Measurements from ENCODE around the gene SLX4. TPM values are rescaled to one million over a fixed set of nuclear protein-coding genes. Genes with fewer than 3 reads are reported as not detected.
"Not testable (repeated sequence)": the region's sequence is repeated elsewhere in the genome, so short reads cannot be mapped to it uniquely, and the experiment has no call there.

The SLX4 gene, protein sequence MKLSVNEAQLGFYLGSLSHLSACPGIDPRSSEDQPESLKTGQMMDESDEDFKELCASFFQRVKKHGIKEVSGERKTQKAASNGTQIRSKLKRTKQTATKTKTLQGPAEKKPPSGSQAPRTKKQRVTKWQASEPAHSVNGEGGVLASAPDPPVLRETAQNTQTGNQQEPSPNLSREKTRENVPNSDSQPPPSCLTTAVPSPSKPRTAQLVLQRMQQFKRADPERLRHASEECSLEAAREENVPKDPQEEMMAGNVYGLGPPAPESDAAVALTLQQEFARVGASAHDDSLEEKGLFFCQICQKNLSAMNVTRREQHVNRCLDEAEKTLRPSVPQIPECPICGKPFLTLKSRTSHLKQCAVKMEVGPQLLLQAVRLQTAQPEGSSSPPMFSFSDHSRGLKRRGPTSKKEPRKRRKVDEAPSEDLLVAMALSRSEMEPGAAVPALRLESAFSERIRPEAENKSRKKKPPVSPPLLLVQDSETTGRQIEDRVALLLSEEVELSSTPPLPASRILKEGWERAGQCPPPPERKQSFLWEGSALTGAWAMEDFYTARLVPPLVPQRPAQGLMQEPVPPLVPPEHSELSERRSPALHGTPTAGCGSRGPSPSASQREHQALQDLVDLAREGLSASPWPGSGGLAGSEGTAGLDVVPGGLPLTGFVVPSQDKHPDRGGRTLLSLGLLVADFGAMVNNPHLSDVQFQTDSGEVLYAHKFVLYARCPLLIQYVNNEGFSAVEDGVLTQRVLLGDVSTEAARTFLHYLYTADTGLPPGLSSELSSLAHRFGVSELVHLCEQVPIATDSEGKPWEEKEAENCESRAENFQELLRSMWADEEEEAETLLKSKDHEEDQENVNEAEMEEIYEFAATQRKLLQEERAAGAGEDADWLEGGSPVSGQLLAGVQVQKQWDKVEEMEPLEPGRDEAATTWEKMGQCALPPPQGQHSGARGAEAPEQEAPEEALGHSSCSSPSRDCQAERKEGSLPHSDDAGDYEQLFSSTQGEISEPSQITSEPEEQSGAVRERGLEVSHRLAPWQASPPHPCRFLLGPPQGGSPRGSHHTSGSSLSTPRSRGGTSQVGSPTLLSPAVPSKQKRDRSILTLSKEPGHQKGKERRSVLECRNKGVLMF (N-terminal part only)
- 2.6 and 4.8 TPM in 2 replicates for total RNA-seq (2014; rRNA removed; shearing (Covaris generic); ENCODE audit: low replicate concordance)

DNA sequence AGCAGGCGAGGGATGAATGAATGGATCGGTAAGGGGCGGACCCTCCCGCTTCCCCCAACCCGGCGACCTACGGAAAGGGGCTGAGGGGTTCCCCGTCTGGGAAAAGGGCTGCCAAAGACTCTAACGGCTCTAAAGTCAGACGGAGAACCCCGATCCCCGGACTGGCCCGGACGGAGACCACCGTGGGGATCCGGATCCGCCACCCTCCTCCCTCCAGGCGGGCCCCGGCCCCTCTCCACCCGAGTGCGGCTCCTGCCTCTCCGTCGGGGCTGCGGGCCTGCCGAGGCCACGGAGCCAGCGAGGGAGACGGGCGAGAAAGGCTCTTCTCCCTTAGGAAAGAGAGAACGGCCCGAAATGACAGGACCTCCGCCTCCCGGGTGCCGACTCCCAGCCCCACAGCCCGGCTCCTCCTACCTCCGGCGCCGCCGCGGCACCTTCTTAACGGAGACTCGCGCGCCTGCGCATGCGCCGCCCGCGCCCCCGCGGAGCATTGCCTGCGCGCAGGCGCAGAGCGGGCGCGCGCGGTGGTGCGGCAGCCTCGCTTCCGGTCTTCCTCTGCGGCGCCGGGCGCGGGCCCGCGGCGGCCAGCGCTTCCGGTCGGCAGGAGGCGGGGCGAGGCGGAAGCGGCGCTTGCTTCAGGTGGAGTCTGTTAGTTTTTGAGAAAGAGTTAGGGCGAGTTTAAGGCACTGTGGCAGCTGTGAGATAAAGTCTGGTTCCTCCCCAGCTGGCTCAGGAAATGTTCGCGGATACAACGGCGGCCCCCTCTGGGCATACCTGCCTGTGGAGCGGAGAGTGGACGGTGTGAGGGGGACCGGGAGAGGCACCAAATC is at the start of gene SLX4:
TSS of gene SLX4 (minus strand) at position 461 of the 830 bp plus-strand sequence. CDS start 2,642 bp downstream, outside the sequence.
- H3K27me3 ChIP-seq = no peaks in the 10 kb centered on the region
- H3K4me3 ChIP-seq = peak within 1 kb of the TSS; percentile 95
- peak; percentile 91 for DNase-seq
- H3K9me3 ChIP-seq = no peaks in the 10 kb centered on the region
- peaks cover 33% of the 10 kb centered on the region for H3K36me3 ChIP-seq

DNA sequence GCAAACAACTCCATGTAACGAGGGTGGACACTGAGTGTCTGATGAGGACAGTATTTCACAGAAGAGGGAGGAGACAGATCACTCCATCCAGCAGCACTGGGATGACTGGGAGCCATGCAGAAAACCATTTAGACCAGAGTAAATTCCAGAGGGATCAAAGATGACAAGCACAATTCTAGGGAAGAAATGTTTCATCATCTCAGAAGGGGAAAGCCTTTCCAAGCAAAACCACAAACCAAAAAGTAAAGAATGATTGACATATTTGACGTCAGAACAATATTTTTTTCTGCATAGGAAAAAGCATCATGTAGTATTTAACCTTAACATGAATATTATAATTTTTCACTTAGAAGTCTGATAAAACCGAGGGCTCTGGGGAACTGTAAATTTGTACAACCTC is 47.8 kb upstream of the SLX4 start:
- no peaks in the 10 kb centered on the region for H3K9me3 ChIP-seq
- H3K27me3 ChIP-seq = no peaks in the 10 kb centered on the region
- peaks cover 86% of the 10 kb centered on the region for H3K36me3 ChIP-seq
- no peak overlapping the region for H3K4me3 ChIP-seq
- no peak for DNase-seq

DNA sequence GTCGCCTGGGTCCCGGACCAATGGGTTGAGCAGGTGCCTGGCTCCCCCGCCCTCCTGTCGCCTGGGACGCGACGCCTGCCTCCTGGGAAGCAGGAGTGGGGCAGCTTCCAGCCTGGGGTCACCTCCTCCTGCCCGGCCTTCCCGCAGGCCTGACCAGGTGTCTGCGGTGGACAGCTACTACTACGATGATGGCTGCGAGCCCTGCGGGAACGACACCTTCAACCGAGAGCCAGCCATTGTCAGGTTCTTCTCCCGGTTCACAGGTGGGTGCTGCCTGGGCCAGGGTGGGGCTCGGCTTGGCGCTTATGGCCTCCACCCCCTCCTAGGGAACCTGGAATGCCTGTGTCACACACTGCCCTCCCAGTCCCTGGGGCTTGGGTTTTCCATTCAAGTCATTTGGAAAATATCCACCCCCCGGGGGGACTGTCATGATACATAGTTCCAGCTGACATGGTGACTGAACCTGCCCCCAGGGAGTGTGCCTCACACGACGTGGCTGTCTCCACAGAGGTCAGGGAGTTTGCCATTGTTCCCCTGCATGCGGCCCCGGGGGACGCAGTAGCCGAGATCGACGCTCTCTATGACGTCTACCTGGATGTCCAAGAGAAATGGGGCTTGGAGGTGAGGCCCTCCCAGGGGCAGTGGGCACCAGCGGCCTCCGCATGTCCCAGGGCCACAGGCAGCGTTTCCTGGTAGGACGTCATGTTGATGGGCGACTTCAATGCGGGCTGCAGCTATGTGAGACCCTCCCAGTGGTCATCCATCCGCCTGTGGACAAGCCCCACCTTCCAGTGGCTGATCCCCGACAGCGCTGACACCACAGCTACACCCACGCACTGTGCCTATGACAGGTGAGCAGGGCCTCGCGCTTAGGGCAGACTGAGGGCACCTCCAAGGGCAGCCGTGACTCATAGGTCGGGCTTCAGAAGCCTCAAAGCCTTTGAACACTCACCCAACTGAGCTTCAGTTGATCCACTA is 45.4 kb upstream of the SLX4 start:
- Histone ChIP-seq H3K4me3 (no peak overlapping the region), H3K9me3 (no peaks in the 10 kb centered on the region), H3K36me3 (peaks cover 73% of the 10 kb centered on the region), H3K27me3 (no peaks in the 10 kb centered on the region)
- DNase-seq = no peak

DNA sequence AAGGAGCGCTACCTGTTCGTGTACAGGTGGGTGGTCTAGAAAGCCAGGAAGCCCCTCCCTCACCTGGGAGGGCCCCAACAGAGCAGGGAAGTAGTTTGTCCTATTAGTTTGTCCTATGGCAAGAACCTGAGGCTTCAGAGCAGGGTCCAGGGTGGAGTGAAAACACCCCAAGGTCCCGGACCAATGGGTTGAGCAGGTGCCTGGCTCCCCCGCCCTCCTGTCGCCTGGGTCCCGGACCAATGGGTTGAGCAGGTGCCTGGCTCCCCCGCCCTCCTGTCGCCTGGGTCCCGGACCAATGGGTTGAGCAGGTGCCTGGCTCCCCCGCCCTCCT is 44.7 kb upstream of the SLX4 start:
- H3K36me3 ChIP-seq = peaks cover 71% of the 10 kb centered on the region
- not testable (repeated sequence) for DNase-seq, H3K9me3 ChIP-seq, H3K27me3 ChIP-seq, H3K4me3 ChIP-seq

DNA sequence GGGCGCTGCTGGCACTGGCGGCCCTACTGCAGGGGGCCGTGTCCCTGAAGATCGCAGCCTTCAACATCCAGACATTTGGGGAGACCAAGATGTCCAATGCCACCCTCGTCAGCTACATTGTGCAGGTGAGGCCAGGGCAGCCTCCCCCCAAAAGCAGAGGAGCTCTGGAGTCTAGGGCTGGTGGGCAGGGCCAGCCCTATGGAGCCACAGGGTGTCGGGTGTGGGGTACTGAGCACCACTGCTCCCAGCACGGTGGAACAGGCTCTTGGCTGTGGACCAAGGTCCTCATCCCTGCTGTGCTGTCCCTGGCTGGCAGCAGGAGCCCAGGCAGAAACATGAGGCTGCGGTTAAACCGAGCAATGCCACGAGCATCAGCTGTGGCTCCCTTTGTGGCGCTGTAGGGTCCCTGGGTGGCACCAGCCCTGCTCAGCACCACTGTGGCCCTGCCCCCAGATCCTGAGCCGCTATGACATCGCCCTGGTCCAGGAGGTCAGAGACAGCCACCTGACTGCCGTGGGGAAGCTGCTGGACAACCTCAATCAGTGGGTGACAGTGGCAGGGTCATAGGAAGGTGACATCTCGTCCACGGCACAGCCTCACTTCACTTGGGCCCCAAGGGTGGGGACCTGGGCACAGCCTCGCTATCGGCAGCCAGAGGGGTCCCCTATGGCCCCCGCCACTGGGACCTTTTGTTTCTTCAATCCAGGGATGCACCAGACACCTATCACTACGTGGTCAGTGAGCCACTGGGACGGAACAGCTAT is 44.2 kb upstream of the SLX4 start:
- Histone ChIP-seq H3K36me3 (peaks cover 70% of the 10 kb centered on the region), H3K4me3 (no peak overlapping the region), H3K9me3 (no peaks in the 10 kb centered on the region), H3K27me3 (no peaks in the 10 kb centered on the region)
- no peak for DNase-seq

DNA sequence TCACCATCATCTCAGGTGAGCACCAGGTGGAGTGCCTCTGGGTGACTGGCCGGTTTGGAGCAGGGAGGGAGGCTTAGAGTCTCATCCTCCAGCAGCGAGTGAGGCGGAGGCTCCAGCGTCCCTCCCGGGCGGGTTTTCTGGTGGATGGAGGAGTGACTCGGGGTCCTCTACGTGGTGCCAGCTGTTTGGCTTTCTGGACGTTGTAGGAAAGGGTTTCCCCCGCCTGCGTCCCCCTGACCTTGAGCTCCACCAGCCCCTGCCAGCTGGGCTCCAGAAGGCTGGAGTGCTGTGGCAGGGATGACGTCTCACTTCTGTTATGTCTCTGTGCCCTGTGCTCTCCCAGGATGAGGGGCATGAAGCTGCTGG is 43.6 kb upstream of the SLX4 start:
- Histone ChIP-seq H3K36me3 (peaks cover 66% of the 10 kb centered on the region), H3K27me3 (no peaks in the 10 kb centered on the region), H3K4me3 (no peak overlapping the region), H3K9me3 (no peaks in the 10 kb centered on the region)
- DNase-seq = no peak

DNA sequence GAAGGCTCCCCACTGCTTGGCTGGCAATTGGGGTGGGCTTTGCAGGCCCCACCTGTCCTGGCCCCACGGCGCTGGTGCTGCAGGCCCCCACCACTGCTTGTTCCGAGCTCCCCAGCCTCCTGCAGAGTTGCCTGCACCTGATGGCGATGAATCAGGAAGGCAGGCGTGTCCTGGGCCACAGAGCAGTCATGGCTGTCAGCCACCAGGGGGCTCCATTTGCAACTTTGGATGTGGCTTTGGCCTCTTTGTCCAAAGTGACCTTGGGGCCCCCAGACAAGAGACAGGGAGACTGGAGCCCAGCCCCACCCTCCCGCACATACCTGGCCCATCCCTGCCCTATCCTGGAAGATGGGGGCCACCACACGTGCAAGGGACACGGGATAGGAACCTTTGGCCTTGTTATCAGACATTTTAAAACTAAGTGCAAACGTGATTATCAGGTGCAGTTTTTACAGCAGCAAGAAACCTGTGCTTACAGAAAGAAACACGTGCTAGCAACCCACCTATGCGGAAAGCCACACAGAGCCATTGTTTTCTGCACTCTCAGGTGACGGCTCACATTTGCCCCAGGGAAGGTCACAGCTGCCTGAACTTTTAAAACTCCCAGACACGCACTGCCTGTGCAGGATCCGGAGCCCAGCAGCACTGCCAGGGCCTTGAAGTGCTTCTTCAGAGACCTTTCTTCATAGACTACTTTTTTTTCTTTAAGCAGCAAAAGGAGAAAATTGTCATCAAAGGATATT is 43.0 kb upstream of the SLX4 start, which contains the start of gene DNASE1:
TSS of gene DNASE1 (plus strand) at position 443 of the 743 bp plus-strand sequence. CDS start 683 bp downstream, outside the sequence.
- no peaks in the 10 kb centered on the region for H3K27me3 ChIP-seq
- H3K36me3 ChIP-seq = peaks cover 60% of the 10 kb centered on the region
- no peaks in the 10 kb centered on the region for H3K9me3 ChIP-seq
- no peak within 1 kb of the TSS for H3K4me3 ChIP-seq
- DNase-seq = peak; percentile 56

DNA sequence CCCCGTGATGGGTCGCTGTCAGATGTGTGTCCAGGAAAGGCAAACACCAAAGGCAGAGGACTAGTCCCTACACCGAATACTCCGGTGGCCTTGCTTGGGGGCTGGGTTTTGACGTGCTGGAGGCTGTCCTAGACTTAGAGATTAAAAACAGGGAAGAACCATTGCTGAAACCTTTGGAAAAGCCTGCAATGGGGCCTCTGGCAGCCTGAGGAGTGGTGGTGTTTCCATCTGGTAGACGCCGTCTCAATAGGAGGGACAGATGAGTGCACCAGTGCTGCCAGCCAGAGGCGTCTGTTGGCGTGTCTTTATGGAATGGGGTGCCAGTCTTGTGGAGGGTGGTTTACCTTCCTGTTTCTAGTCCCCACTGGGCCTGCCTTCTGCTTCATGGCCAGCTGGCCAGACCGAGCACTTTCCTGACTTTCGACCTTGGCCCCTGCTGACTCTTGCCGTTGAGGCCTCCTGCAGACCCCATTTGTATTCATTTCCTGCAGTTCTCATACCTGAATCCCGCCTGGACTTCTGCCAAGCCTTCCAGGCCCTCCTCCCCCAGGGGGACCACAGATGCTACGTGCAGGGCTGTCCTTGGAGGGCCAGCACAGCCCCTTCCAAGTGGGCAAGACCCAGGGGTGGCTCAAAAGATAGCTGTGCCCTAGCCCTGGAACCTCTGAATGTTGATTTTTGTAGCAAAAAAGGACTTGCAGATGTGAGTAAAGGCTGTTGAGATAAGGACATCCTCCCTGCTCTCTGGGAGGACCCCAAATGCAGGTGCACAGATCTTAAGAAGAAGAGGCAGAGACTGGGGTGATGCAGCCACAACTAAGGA is 41.2 kb upstream of the SLX4 start:
- peaks cover 42% of the 10 kb centered on the region for H3K36me3 ChIP-seq
- H3K4me3 ChIP-seq = no peak overlapping the region
- DNase-seq = no peak
- no peaks in the 10 kb centered on the region for H3K9me3 ChIP-seq
- no peaks in the 10 kb centered on the region for H3K27me3 ChIP-seq

DNA sequence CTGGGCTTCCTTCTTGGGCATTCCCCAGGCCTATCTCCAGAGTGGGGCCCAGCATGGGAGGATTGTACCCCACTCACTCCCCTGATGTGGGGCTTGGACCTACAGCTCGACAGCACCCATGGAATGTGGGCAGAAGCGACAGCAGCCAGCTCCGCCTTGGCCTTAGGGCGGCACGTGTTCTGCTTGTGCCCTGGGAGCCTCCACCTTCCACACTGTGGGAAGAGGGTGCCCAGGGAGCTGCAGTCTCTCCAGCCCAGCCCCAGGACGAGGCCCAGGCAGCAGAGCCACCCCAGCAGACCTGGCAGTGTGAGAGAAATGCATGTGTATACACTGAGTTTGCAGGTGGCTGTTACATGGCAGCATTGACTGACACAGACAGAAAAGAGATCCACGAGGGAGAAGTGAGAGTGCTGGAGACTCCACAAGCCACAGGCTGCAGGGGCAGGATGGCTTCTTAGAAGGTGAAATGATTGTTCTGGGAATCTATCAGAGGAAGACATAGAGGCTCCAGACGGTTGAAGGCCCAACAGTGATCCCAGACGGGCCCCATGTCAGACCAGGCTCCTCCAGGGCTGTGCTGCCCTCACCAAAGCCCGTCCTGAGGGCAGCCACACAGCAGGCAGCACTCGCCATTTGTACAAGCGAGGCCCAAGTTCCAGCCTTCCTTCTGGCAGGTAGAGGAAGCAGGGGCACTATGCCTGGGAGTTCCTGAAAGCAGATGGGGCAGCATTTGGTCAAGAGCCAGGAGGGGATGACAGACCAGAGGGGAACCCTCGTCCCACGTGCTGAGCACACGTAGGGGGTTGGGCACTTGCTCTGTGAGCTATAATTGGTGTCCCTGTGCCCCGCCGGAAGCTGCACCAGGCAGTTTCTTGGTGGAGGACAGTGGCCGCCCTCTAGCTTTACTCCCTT is 40.3 kb upstream of the SLX4 start:
- no peak for DNase-seq
- Histone ChIP-seq H3K36me3 (peaks cover 33% of the 10 kb centered on the region), H3K4me3 (no peak overlapping the region), H3K27me3 (no peaks in the 10 kb centered on the region), H3K9me3 (no peaks in the 10 kb centered on the region)

DNA sequence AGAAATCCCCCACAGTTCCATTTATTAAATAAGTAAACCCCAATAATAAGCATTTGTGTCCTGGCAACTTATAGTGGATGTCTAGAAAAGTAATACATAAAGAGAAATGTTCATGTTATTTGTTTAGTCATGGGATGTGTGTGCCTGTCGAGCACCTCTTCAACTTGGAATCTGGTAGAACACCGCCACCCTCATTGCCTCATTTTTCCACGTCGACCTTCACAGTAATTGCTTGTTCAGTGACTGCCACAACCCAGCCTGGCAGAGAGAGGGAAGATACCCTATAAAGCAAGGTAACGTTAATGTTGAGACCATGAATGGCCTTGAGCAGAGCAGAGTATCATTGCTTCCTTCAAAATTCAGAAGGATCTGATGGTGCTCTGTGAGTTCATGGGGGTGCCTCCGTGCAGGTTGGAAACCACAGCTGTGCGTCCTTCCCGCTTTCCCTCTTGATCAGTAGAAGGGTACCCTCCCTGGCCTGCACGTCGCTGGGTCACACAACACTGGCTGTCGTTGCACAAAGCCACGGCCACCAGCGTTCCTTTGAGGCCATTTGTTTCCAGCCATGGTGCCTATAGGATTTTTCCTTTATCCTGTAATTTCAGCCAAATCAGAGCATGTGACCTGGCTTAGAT is 39.3 kb upstream of the SLX4 start:
- no peak for DNase-seq
- no peak overlapping the region for H3K4me3 ChIP-seq
- peaks cover 27% of the 10 kb centered on the region for H3K36me3 ChIP-seq
- H3K27me3 ChIP-seq = no peaks in the 10 kb centered on the region
- no peaks in the 10 kb centered on the region for H3K9me3 ChIP-seq

DNA sequence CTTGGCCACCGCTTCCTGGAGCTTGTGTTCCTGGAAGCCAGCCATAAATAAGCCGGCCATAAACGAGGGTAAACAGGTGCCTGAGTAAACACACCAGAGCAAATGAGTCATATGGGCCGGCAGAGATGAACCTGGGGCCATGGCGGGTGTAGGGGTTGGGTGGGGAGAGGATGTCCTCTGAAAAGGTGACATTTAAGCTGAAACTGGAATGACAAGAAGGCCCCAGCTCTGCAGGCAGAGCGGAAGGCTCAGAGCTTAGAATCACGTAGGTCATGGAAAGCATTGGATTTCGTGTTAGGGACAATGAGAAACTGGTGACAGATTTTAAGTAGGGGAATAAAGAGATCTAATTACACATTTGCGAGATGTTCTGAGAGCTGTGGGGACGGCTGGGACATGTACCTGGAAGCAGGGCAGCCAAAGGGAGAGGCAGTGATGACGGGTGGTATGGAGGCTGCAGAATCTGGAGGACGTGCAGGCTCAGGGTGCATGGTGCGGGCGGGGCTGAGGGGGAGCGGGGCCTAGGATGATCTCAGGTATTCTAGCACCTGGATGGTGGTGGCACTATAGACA is 35.0 kb upstream of the SLX4 start:
- H3K4me3 ChIP-seq = no peak overlapping the region
- DNase-seq = no peak
- H3K9me3 ChIP-seq = no peaks in the 10 kb centered on the region
- no peaks in the 10 kb centered on the region for H3K27me3 ChIP-seq
- H3K36me3 ChIP-seq = no peaks in the 10 kb centered on the region; the same call in 1 of the 2 replicates

Measured in MG63 (cell line).